DOHH2 (cell line): ENCODE results near the gene CEP112.

ENCODE experiments used
- H3F3A ChIP-seq: fragments of 200-600 bp; sonication (generic), shearing (Covaris generic); 2 replicates; pipeline ENCODE4 v1.6.0; 2016; ENCODE audit warnings: antibody characterized with exemption, mild to moderate bottlenecking; ENCODE audit not compliant: control insufficient read depth, insufficient read depth
- H3K27ac ChIP-seq: fragments of 200-600 bp; sonication (generic); 2 replicates; pipeline ENCODE4 v1.5.1; 2014; ENCODE audit warnings: low read depth, mild to moderate bottlenecking, low read length, moderate library complexity
- H3K27me3 ChIP-seq: fragments of 200-600 bp; sonication (generic); 2 replicates; pipeline ENCODE4 v1.6.1; 2014; ENCODE audit warnings: mild to moderate bottlenecking, low read length, mixed read lengths; ENCODE audit not compliant: control insufficient read depth
- H3K36me3 ChIP-seq: fragments of 200-600 bp; sonication (generic); 2 replicates; pipeline ENCODE4 v1.6.1; 2014; ENCODE audit warnings: mild to moderate bottlenecking, low read length, moderate library complexity, mixed read lengths; ENCODE audit not compliant: control insufficient read depth
- H3K4me1 ChIP-seq: fragments of 200-600 bp; sonication (generic); 2 replicates; pipeline ENCODE4 v1.6.1; 2014; ENCODE audit warnings: mild to moderate bottlenecking, low read length, mixed read lengths; ENCODE audit not compliant: control insufficient read depth
- H3K4me2 ChIP-seq: fragments of 200-600 bp; sonication (generic); 2 replicates; pipeline ENCODE4 v1.6.0; 2014; ENCODE audit warnings: mild to moderate bottlenecking, low read length, moderate library complexity
- H3K4me3 ChIP-seq: fragments of 200-600 bp; sonication (generic); 2 replicates; pipeline ENCODE4 v1.5.1; 2014; ENCODE audit warnings: mild to moderate bottlenecking, low read length, mixed read lengths
- H3K79me2 ChIP-seq: fragments of 200-600 bp; sonication (generic); 2 replicates; pipeline ENCODE4 v1.6.1; 2014; ENCODE audit warnings: mild to moderate bottlenecking, low read length, mixed read lengths; ENCODE audit not compliant: control insufficient read depth
- H3K9me2 ChIP-seq: fragments of 200-600 bp; sonication (generic); replicated peaks from 2 replicates; pipeline ENCODE4 v1.6.1; 2014; ENCODE audit warnings: mild to moderate bottlenecking, low read length, mixed read lengths; ENCODE audit not compliant: control insufficient read depth
- H3K9me3 ChIP-seq: fragments of 200-600 bp; sonication (generic); 2 replicates; pipeline ENCODE4 v1.6.1; 2014; ENCODE audit warnings: antibody characterized with exemption, low read length, mixed read lengths; ENCODE audit not compliant: control insufficient read depth, insufficient read depth
- H4K20me1 ChIP-seq: fragments of 200-600 bp; sonication (generic); 2 replicates; pipeline ENCODE4 v1.6.0; 2014; ENCODE audit warnings: low read depth, mild to moderate bottlenecking, antibody characterized with exemption, low read length, moderate library complexity; ENCODE audit not compliant: control insufficient read depth, insufficient read depth
- CTCF ChIP-seq: fragments of 200-600 bp; sonication (generic); IDR thresholded peaks from one replicate; pipeline ENCODE4 v1.5.1; 2014; ENCODE audit warnings: antibody characterized with exemption, mild to moderate bottlenecking, low read depth, low read length; ENCODE audit not compliant: poor library complexity, severe bottlenecking
- EZH2phosphoT487 ChIP-seq: fragments of 200-600 bp; sonication (generic); IDR thresholded peaks from 2 replicates; pipeline ENCODE4 v1.6.1; 2017; ENCODE audit warnings: borderline replicate concordance, mild to moderate bottlenecking, antibody characterized with exemption, low read length, moderate library complexity, mixed read lengths

The CEP112 gene

GRCh38 chr17:65666876-65667321 is 525.0 kb downstream of the CEP112 start:
- Histone ChIP-seq H3K27me3 (no peaks in the 10 kb centered on the region), H3F3A (no peaks in the 10 kb centered on the region), H3K9me3 (no peaks in the 10 kb centered on the region), H3K27ac (no peak overlapping the region), H4K20me1 (no peaks in the 10 kb centered on the region), H3K79me2 (no peaks in the 10 kb centered on the region), H3K4me3 (no peak overlapping the region), H3K4me1 (no peaks in the 10 kb centered on the region), H3K4me2 (no peak overlapping the region), H3K36me3 (no peaks in the 10 kb centered on the region), H3K9me2 (no peaks in the 10 kb centered on the region)
- TF ChIP-seq CTCF (no peak), EZH2phosphoT487 (no peak)

- no peaks in the 10 kb centered on the region for H3K79me2 ChIP-seq
- H3K9me3 ChIP-seq, result no peaks in the 10 kb centered on the region
- H3K27me3 ChIP-seq, result no peaks in the 10 kb centered on the region
- no peak for TF ChIP-seq CTCF
- TF ChIP-seq EZH2phosphoT487, result no peak
- H3K4me2 ChIP-seq, result no peak overlapping the region
- no peaks in the 10 kb centered on the region for H3K9me2 ChIP-seq
- no peak overlapping the region for H3K27ac ChIP-seq
- no peaks in the 10 kb centered on the region for H4K20me1 ChIP-seq
- H3K4me3 ChIP-seq, result no peak overlapping the region
- H3F3A ChIP-seq, result no peaks in the 10 kb centered on the region
- no peaks in the 10 kb centered on the region for H3K36me3 ChIP-seq
- H3K4me1 ChIP-seq, result no peaks in the 10 kb centered on the region
These were observed 526.0 kb downstream of the CEP112 start for GRCh38 chr17:65665966-65666365.

GRCh38 chr17:65664696-65665095 is 527.2 kb downstream of the CEP112 start:
- no peak overlapping the region for H3K27ac ChIP-seq
- H3F3A ChIP-seq, result no peaks in the 10 kb centered on the region
- no peaks in the 10 kb centered on the region for H3K9me2 ChIP-seq
- no peaks in the 10 kb centered on the region for H4K20me1 ChIP-seq
- no peak overlapping the region for H3K4me3 ChIP-seq
- no peak overlapping the region for H3K4me2 ChIP-seq
- no peaks in the 10 kb centered on the region for H3K79me2 ChIP-seq
- H3K27me3 ChIP-seq, result no peaks in the 10 kb centered on the region
- no peaks in the 10 kb centered on the region for H3K4me1 ChIP-seq
- no peaks in the 10 kb centered on the region for H3K36me3 ChIP-seq
- TF ChIP-seq EZH2phosphoT487, result no peak
- no peak for TF ChIP-seq CTCF
- no peaks in the 10 kb centered on the region for H3K9me3 ChIP-seq

GRCh38 chr17:65664266-65664665 is 527.7 kb downstream of the CEP112 start:
- no peaks in the 10 kb centered on the region for H3K27me3 ChIP-seq
- H3K27ac ChIP-seq, result no peak overlapping the region
- H3K9me3 ChIP-seq, result no peaks in the 10 kb centered on the region
- H3K9me2 ChIP-seq, result no peaks in the 10 kb centered on the region
- no peaks in the 10 kb centered on the region for H4K20me1 ChIP-seq
- TF ChIP-seq EZH2phosphoT487 (no peak), CTCF (no peak)
- no peaks in the 10 kb centered on the region for H3K4me1 ChIP-seq
- H3K36me3 ChIP-seq, result no peaks in the 10 kb centered on the region
- no peaks in the 10 kb centered on the region for H3F3A ChIP-seq
- no peaks in the 10 kb centered on the region for H3K79me2 ChIP-seq
- no peak overlapping the region for H3K4me2 ChIP-seq
- H3K4me3 ChIP-seq, result no peak overlapping the region
